Measurements from ENCODE around the gene SAPCD1. TPM values are rescaled to one million over a fixed set of nuclear protein-coding genes. Genes with fewer than 3 reads are reported as not detected.

Gene SAPCD1
- total and polyA plus RNA-seq, 2 donors (not counting 3 experiments of a cell fraction or from before 2014, with no cell fraction given), result 1.6 to 11.7 TPM

- H2AFZ ChIP-seq (ENCODE audit: low read depth, low read length), result no peak overlapping the region
Observed at GRCh38 chr6:31763619-31763940, 1.1 kb downstream of the SAPCD1 start.

More at GRCh38 chr6:31763619-31763940, 1.1 kb downstream of the SAPCD1 start:
- ChIA-PET POLR2A (no interaction called here), CTCF (interaction anchor here (0.5 to 0.7 kb wide), 2 partner anchors 27 to 34 kb away, joined by 3 read pairs; no protein-coding TSS in a partner anchor)
- peak; percentile 37 for FAIRE-seq
- dilution Hi-C loops (cut with MboI; ENCODE audit: extremely low pct_ligation_motif_present, low sequenced_read_pairs), result no loop called here
- Histone ChIP-seq H3K79me2 (ENCODE audit: control insufficient read depth, insufficient read depth, low read length) (no peaks in the 10 kb centered on the region), H3K27me3 (ENCODE audit: control insufficient read depth in 2 of 2, insufficient read depth in 2 of 2, low read length in 2 of 2) (no peaks in the 10 kb centered on the region), H4K20me1 (replicated peaks; ENCODE audit: control insufficient read depth, extremely low read depth, insufficient read depth, low read length) (no peaks in the 10 kb centered on the region), H3K9me1 (replicated peaks; ENCODE audit: control insufficient read depth, extremely low read depth, insufficient read depth, low read length) (no peaks in the 10 kb centered on the region), H3K36me3 (ENCODE audit: control insufficient read depth in 2 of 2, extremely low read depth in 1 of 2, insufficient read depth in 2 of 2, low read length in 2 of 2) (peaks cover 2% of the 10 kb centered on the region in 2 experiments), H3K27ac (ENCODE audit: insufficient read depth, low read depth, low read length) (no peak overlapping the region), H3K4me1 (ENCODE audit: control insufficient read depth, extremely low read depth, insufficient read depth, low read length) (no peaks in the 10 kb centered on the region), H3K4me3 (replicated peaks in 1 of 3; ENCODE audit: insufficient read depth in 1 of 3, low read depth in 1 of 3, low read length in 3 of 3) (no peak overlapping the region), H3K9me3 (replicated peaks; ENCODE audit: control insufficient read depth, insufficient read depth, low read length) (no peaks in the 10 kb centered on the region), H3K9ac (replicated peaks; ENCODE audit: extremely low read depth, insufficient read depth, low read length) (no peak overlapping the region), H3K4me2 (ENCODE audit: insufficient read depth, low read length) (no peak overlapping the region)
- intact Hi-C loops (cut with micrococcal nuclease), result no loop called here
- TF ChIP-seq EZH2 (IDR thresholded peaks at IDR 0.05; ENCODE audit: borderline replicate concordance, low read depth, low read length, severe bottlenecking), result no peak
- TF ChIP-seq GATA2 (IDR thresholded peaks at IDR 0.05; ENCODE audit: insufficient read depth, insufficient read length, low read depth, low read length), result no peak
- no peak for TF ChIP-seq POLR2AphosphoS5 (IDR thresholded peaks at IDR 0.05; ENCODE audit: insufficient read depth, low read depth, low read length)
- TF ChIP-seq JUN (IDR thresholded peaks at IDR 0.05; ENCODE audit: borderline replicate concordance, insufficient read depth, insufficient read length, low read depth), result no peak
- no peak for TF ChIP-seq MYC (IDR thresholded peaks at IDR 0.05; ENCODE audit: low read depth, low read length)
- TF ChIP-seq MAX (IDR thresholded peaks at IDR 0.05; ENCODE audit: insufficient read depth, insufficient read length), result no peak
- TF ChIP-seq POLR2A (IDR thresholded peaks at IDR 0.05; ENCODE audit: low read depth, low read length), result no peak
- TF ChIP-seq FOS (IDR thresholded peaks at IDR 0.05; ENCODE audit: borderline replicate concordance, insufficient read depth, low read length), result no peak
- TF ChIP-seq CTCF (IDR thresholded peaks at IDR 0.05; ENCODE audit: extremely low read depth in 1 of 2, insufficient read depth in 1 of 2, low read depth in 1 of 2, low read length in 2 of 2), result no peak
- peak; percentile 29 for DNase-seq (ENCODE audit: low read depth, low spot score)
- BruUV-seq (replicated peaks), result no TSS peak

All from endothelial cell of umbilical vein (primary cell).